GM04504 (cell line): ENCODE data around the gene WNT11.

Experiments
- DNase-seq: peaks from one replicate; pipeline ENCODE4 v3.0.0-alpha.2; 2012; ENCODE audit warnings: low read depth

The WNT11 gene

DNA sequence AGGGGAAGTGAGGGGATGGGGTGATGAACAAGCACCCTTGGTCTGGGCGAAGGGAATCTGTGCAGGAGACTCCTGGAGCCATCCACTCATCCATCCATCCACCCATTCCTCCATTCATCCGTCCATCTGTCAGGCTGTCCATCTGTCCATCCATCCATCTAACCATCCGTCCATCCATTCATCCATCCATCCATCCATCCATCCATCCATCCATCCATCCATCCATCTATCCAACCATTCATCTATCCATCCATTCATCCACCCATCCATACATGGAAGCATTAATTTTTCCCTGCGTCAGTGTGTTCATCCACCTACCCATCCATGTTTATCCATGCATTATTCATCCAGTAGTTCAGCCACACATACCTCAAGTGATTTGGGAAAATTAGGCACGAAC, 32.0 kb downstream of the WNT11 start:
- no peak for DNase-seq

DNA sequence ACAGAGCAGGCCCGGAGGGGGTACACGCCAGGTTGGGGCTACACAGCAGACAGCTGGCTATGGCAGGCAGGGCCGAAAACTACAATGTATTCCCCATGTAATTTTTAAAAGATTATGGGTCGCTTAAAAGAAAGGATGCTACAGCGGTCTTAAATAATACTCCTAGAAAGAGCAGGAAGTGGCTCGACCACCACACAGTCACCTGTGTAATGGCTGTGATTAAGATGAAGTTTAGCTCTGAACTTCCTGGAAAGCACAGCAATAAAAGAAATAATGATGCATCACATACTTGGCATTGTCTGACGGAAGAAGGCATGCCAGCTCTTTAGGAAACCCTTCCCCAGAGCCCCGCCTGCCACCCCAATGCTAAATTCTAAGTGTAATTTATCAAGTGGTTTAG, 32.6 kb downstream of the WNT11 start:
- DNase-seq, result no peak

DNA sequence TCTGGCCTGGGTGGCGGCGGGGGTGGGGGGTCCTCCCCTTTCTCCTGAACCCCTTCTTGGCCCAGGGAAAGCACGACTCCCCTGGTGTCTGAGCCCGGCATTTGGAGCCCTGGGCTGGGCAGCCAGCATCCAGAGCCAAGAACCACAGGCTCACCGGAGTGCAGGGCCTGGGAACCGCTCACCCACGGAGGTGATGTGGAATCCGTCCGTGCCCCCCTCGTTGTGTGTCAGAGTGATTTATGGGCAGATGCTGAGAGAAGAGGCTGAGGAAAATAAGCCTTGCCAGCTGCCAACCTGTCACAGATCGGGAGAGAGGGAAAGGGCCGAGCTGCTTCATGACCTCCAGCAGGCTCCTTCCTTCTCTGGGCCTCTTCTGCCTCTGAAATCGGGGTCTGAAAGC, 33.7 kb downstream of the WNT11 start:
- no peak for DNase-seq

DNA sequence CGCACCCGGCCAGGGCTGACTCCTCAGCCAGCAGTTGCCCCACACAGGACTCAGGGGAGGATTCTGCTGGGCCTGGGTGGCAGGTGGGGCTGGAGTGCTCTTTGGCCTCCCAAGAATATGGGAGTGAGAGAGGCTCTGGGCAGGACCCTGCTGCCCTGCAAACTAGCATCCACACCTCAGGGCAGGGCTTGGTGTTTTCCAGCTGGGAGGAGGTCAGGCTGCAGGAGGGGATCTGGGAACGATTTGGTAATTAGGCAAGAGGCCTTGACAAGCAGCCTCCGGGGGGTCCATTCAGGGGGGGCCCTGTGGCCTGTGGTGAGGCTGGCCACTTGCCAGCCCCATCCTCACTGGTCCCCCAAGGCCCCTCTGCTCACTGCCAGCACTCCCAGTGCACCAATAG, 35.8 kb downstream of the WNT11 start:
- DNase-seq, result no peak

DNA sequence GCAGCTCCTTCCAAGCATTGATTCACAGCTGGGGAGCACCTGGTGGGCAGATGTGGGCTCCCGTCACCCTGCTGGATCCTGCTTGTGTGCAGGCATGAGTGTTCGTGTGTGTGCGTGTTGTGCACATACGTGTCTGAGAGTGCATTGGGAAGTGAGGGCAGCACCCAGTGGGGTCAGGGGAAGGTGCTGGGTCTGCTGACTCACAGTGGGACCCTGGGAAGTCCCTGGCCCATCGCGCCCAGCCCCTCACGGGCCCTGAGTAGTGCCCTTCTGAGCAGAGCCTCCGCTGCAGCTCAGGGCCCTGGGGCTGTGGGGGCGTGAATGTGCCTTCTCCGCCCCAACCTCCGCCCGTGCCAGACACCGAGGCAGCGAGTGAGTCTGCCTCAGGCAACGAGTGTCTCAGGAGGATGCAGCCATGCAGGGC, 36.8 kb downstream of the WNT11 start:
- DNase-seq, result no peak

DNA sequence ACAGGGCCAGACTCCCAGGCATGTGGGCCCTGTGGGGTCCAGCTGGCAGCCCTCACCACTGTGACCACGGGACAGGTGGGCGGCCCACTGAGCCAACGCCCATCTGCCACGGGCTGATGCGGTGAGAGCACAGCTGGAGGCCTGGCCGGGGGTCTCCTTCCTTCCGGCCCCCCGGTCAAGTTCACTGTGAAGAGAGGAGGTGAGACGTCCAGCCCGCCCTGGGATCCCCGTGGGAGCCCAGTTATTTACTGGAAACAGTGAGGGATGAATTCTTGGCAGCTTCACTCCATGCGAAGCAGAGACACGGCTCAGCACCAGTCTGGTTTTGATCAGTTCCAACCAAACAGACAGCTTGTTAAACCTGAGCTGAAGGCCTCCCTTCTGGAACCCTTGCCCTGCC, 38.7 kb downstream of the WNT11 start:
- DNase-seq, result no peak

DNA sequence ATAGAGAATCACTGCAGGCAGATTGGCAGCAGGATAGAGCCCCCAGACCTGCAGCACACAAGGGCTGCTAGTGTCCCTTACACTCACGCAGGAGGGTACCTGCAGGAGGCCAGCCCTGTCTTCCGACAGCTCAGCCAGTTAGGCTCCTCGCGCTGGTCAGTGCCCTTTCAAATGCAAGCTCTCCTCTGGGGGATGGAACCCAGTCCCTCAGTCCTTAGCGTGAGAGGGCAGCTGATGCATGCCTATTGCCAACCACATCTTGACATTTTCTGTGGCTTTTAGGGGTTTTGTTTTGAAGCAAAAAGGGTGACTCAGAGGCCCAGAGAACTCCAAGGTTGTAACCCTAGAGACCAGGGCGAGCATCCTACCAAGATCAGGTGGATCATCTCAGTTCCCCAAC, 40.0 kb downstream of the WNT11 start:
- DNase-seq, result no peak

DNA sequence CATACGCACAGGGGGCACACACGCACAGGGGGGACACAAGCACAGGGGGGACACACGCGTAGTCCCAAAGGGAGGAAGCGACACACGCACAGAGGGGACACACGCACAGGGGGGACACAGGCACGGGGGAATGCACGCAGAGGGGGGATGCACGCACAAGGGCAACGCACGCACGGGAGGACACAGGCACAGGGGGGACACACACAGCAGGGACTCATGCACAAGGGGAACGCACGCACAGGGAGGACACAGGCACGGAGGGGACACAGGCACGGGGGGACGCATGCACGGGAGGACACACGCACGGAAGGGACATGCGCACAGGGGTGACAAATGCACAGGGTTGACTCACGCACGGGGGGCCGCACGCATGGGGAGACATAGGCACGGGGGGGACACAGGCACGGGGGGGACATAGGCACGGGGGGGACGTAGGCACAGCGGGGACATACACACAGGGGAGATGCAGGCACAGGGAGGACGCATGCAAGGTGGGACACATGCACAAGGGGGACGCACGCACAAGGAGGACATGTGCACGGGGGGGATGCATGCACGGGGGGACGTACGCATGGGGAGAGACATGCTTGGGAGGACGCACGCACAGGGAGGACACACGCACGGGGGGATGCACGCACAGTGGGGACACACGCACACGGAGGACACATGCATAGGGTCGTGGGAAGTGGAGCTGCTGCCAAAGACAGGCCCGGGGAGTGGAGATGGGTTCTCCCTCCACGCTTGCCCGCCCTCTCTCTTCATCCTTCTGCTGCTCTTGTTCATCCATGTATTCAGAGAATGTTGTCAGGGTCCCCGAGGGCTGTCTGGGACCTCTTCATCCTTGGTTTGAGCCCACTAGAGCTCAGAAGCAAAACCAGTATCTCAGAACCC, 41.2 kb downstream of the WNT11 start:
- no peak for DNase-seq

DNA sequence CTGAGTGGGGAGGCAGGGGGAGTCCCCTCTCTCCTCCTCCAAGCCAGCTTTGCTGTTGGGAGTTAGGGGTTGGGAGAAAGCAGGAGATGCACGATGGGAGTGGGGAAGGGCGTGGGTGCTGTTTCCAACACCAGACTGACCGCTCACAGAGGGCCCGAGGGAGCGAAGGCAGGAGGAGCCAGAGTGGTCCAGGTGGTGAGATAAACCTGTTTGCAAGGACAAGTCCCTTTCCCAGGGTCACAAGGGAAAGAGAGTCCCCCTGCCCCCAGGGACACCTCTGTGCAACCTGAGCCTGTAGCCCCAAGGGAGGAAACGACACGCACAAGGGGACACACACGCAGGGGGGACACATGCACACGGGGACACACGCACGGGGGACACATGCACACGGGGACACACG, 42.2 kb downstream of the WNT11 start:
- DNase-seq, result no peak

DNA sequence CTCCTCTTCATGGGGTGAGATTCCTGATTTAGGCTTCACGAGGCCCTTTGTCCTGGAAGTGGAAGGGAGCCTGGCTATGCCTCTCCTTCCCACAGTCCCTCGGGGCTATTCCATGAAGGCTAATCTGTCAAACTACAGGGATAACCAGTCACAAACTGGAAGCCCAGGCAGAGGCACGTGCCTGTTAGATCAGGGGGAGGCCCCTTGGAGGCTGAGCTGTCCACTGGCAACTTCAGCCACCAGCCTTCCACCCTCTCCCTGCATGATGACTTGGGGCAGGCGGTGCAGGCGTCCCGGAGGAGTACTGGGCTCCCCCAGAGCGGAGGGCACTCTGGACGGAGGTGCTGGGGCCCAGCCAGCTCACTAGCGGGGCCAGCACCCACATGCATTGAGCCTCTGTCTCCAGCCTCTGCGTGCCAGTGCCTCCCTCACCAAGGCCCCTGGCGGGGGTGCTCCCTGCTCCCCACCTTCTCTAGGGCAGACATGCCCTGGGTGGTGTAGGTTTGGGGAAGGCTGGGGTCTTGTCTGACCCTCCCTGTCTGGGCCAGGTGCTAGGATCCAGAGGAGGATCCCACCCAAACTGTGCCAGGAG, 42.9 kb downstream of the WNT11 start:
- DNase-seq, result no peak

DNA sequence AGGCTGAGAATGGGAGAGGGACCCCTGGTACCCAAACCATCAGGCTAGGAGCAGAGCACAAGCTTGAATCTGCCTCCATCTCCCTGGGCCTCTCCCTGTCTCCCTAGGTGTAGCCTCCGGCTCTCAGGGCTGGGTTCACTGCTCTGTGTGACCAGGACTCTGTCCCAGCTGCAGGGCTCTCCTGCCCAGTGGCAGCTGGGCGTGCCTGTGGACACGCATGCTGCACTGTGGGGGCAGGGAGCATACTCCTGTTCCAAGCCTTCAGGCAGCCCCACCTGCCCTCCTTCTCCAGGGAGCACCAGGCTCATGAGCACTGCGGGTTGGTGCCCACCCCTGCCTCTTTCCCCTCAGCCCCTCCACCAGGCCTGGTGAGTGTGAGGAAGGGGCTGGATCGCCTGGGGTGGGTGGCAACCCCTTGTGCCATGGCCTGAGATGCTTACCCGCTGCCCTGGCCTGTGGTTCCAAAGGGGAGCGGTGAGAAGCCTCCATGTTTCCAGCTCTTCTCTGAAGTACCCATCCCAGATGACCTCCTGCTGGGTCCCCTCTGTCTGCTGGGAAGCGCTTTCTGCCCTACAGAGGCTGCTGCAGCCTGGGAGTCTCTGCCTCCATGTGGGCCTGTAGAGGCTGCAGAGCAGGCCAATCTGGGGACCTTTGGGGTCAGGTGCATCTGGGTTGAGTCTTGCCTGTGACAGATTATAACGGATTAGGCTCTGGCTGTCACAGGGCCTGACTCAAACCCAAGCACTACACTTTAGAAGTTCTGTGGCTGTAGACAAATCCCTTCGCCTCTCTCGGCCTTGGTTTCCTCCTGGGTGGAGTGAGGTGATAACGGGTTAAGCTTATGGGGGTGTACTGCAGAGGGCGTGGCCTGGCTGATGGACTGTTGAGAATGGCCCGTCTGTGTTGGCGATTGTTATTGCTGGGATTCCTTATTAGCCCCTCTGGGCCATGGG, 43.7 kb downstream of the WNT11 start:
- no peak for DNase-seq

DNA sequence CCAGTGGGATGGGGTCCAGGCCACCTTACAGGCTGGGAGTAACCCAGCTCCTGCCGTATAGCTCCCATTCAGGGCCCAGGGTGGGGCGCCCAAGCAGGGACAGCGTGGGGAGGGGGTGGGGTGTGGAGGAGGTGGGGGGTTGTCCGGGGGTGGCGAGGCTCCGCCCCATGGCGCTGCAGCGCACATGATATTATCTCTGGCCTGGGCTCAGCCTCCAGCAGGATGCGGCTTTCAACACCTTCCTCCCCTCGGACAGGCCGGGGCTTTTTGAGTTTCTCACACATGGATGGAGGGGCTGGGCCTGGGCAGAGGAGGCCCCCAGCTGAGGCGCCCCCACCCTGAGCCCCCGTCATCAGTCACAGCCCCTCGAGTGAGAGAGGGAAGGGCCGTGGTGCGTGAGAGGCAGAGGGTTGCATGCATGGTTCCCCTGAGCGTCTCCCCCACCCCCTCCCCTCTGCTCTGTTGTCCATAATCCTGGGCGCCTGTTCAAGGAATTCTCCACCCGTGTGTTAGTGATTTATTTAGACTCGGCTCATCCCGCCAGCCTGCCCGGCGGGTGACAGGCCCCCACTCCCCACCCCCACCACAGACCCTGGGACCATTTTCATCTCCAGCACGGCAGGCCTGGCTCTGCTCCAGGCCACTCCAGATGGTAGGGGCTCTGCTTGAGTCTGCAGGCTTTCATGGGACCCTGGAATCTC, 44.9 kb downstream of the WNT11 start:
- DNase-seq, result no peak

DNA sequence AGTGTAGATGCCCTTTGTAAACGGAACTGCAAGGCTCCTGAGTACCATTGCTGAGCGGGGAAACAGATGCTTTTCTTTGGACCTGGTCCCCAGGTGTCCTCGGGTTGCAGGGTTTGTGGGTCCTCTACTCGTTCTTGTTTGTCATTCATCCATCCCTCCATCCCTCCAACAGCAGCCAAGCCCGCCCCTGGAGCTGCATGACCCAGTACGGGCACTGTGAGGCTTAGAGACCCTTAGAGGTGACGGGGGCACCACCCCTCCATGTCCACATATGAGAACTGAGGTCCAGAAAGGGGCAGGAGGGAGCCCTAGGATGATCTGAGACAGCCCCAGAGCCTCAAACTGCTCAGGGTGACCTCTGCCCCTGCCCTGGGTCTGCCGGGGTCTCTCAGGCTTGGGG, 45.4 kb downstream of the WNT11 start:
- DNase-seq, result no peak

DNA sequence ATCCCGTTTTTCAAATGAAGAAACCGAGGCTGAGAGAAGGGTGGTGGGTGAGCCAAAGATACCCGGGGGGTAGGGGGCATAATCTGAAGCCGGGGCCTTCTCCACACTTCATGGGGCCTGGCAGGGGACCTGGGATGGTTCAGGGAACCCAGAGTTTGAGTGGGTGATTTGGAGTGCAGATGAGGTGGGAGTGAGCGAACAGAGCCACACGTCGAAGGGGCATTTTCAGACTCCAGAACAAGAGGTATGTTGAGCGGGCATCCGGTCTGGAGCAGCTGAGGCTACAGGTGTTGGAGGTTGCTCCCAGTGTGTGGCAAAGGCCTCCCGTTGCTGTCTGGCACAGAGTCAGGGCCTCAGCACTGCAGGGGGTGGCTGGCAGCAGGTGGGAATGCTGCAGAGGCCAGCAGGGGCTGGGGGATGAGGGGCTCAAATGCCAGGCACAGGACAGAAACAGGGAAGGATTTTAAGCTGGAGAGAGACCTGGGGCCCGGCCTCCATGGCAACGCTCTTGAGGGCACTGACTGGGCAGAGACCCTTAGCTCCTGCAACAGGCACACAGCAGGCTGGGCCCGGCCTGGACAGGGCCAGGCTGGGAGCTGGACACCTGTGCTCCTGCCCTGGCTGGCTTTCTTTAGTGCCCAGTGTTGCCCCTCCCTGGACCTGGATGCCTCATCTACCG, 46.2 kb downstream of the WNT11 start:
- DNase-seq, result no peak

DNA sequence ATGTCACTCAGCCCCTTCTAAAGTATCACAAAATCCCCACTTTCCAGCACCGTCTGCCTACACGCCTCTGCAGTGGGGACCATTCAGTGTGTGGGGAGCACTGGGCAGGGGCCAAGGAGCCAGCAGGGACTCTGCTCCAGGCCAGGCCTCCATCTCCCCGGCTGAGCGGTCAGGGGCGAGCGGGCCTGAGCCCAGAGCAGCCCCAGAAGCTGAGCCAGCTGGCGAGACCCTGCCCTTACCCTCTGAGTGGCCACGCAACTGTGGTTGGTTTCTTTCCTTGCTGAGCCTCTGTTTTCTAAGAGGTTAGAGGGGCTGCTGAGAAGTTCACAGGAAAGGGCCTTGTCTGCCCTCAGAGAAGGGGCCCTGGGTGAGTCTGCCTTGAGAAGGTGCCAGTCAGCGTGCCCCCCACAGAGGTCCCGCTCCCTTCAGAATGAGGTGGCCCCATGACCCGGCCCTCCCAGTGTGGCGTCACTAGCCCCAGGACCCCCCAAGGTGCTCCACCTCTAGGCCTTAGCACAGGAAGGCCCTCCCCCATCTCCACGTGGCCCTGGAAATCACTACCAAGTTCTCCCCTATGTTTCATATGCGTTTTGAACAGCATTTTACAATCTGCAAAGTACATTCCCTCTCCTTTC, 46.9 kb downstream of the WNT11 start:
- no peak for DNase-seq

DNA sequence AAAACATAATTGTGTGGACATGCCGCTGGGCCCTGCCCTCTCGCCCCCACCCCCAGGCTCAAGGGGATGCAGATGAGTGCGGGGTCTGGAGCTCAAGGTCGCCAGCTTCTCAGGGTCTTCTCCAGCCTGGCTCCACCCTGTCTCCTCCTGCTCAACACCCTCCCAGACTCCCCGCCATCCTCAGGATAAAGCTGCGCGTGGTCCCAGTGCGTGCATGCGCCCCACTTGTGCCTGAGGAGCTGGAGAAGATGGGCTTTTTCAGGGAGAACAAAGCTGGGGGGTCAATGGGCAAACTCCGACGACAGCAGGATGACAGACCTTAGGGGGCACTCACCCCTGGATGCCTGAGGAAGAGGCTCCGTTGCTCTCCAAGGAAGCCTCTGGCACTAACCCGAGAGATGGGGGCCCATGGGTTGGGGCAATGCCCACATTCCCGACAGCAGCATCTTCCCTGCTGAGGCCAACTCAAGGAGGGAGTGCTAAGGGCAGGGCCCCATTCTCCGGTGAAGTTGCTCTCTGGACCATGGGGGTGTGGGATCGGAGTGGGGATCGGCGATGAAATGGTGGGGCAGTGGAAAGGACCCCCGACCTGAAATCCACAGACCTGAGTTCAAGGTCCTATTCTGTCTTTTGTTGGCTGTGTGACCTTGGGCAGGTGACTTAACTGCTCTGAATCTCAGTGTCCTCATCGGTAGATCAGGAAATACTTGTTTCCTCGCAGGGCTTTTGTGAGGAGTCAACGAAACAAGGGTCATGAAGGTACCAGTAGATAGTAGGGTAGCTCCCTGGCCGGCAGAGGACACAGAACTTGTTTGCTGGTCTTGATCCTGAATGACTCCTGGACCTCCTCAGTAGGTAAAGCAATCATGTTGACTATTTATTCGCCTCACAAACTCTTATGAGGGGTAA, 47.7 kb downstream of the WNT11 start:
- DNase-seq, result no peak

DNA sequence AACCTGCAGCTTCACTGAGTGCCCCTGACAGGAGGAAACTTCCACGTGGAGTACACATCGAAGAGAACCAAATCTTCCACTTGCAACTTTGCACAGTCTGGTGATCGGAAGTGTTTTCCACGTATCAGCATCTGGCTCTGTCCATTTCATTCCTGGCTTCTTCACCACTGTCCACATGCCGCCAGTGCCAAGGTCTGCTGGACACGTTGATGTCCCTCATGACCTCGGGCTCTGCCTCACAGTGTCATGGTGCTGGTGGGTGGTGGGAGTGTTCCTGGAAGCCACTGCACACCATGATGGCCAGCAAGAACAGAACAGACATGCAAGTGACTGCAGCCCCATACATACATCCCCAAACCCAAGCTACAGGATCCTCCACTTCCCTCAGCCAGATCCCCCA, 48.4 kb downstream of the WNT11 start:
- DNase-seq, result no peak

DNA sequence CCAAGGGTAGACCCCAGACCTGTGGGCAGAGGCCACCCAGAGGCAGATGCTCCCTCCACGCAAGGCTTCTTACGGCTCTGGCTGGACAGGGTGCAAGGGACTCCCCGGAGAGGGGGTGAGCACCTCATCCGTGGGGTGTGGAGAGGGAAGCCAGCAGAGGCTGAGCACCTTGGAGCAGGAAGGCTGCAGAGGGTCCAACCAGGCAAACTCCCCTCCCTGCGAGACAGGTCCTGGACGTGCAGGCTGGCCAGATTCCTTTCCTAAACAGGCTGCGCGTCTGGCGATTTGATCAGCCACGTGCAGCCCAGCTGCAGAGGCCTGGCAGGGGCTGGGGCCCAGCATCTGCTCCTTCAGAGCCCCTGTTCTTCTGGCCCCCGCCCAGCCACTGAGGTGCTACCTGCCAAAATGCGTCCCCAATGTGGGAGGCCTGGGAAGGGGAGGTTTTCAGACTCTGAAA, 49.3 kb downstream of the WNT11 start:
- DNase-seq, result no peak

DNA sequence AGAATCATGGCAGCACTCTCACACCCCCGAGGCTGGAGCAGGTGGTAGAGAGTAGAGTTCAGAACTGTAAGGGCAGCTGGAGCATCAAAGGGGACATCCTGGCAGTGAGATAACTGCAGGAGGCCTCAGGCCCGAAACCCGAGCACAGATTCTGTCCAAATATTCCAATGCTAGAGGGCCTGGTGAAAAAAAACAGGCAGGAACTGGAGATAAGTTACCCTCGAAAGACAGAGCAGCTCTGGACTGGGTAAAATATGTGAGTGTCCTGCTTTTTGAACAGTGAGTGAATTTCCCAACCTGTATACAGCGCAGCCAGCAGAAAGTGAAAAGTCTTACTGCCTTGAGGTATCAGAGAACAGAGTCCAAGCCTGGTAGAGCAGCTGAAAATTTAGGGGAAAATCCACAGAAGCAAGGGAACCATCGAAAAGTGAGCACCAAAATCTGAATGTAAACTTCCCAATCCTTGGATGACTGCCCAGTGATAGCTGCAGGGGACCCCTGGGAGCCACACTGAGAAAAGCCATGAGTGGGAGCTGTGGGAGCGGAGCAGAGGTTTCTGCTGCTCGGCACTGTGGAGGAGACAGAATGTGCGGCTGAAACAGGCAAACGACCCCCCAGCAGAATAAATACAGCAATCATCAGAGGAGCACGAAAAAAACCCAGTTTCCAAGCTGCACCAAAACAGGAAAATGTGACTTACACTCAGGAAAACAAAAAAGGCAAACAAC, 50.6 kb downstream of the WNT11 start:
- no peak for DNase-seq
